ENCODE data around the gene PROC. TPM values are rescaled to one million over a fixed set of nuclear protein-coding genes. Genes with fewer than 3 reads are reported as not detected.

The PROC gene
- total RNA-seq, 1 donor = not detected

DNA sequence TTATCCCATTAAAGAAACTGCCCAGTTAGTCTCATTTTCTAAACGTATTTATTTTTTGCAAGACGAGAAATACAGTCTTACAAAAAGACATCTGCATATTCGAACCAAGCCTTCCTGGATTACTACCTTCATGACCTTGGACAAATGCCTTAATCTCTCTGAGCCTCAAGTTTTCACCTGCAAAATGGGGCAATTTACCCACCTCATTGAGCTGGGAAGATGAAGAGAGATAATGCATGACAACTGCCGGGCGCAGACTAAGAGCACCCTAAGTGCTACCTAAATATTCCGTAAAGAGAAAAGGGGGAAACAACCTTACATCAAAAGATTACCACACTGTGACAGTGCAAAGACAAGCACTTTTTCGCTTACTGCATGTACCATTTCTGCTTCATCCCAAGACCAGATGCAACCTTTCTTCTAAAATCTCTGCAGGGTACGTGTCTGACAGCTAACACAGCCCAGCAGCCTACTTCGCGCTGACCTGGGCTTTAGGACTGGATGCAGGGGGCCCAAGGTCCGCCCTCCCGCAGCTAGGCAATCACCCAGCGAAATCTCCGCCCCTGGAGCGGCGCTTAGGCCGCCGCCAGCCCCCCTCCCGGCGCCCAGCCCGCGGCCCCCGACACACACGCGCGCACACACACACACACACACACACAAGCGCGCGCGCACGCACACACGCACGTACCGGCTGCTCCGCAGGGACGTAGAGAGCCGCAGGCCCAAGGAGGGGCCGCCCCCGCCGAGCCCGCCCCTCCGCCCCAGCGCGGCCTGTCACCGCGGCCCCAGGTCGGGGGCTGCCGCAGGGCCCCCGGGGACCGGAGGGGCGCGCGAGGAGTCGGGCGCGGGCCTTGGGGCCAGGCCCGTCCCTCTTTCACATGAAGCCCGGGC, 31.2 kb upstream of the PROC start:
- H3K4me3 ChIP-seq (ENCODE audit: low read depth, low read length) = peak overlapping the region; percentile 73
- peak; percentile 84 for DNase-seq (ENCODE audit: low read depth)
- no peak for TF ChIP-seq CTCF (IDR thresholded peaks at IDR 0.05; ENCODE audit: insufficient read depth, low read length)

GRCh38 chr2:127387655-127388422, 30.4 kb upstream of the PROC start, which contains the start of gene MAP3K2:
TSS of gene MAP3K2 (minus strand) at chr2:127387975. CDS start at chr2:127343129, 44,846 bp downstream.
- peak within 1 kb of the TSS; percentile 77 for H3K4me3 ChIP-seq (ENCODE audit: low read depth, low read length)
- peak; percentile 84 for DNase-seq (ENCODE audit: low read depth)
- TF ChIP-seq CTCF (IDR thresholded peaks at IDR 0.05; ENCODE audit: insufficient read depth, low read length) = no peak

- peak overlapping the region; percentile 77 for H3K4me3 ChIP-seq (ENCODE audit: low read depth, low read length)
- no peak for TF ChIP-seq CTCF (IDR thresholded peaks at IDR 0.05; ENCODE audit: insufficient read depth, low read length)
- no peak for DNase-seq (ENCODE audit: low read depth)
Observed at GRCh38 chr2:127388423-127389164, 29.6 kb upstream of the PROC start.

GRCh38 chr2:127389778-127390435, 28.3 kb upstream of the PROC start:
- no peak overlapping the region for H3K4me3 ChIP-seq (ENCODE audit: low read depth, low read length)
- DNase-seq (ENCODE audit: low read depth) = no peak
- TF ChIP-seq CTCF (IDR thresholded peaks at IDR 0.05; ENCODE audit: insufficient read depth, low read length) = no peak

DNA sequence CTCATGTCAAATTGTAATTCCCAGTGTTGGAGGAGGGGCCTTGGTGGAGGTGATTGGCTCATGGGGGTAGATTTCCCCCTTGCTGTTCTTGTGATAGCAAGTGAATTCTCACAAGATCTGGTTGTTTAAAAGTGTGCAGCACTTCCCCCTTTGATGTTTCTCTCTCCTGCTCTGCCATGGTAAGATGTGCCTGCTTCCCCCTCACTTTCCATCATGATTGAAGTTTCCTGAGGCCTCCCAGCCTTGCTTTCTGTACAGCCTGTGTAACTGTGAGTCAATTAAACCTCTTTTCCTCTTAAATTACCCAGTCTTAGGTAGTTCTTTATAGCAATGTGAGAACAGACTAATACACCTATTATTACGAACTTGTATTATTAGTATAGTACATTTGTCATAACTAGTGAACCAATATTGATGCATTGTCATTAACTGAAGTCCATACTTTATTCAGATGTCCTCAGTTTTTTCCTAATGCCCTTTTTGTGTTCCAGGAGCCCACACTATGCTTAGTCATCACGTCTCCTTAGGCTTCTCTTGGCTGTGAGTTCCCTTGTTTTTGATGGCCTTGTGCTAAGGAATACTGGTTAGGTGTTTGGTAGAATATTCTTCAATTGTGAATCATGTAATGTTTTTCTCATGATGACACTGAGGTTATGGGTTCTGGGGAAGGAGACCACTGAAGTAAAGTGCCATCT, 25.9 kb upstream of the PROC start:
- TF ChIP-seq CTCF (IDR thresholded peaks at IDR 0.05; ENCODE audit: insufficient read depth, low read length) = no peak
- no peak overlapping the region for H3K4me3 ChIP-seq (ENCODE audit: low read depth, low read length)
- DNase-seq (ENCODE audit: low read depth) = peak; percentile 51
